T-helper 1 cell treated with Interleukin-12 subunit alpha and Interleukin-12 subunit beta and Interleukin-4 antibody, amounts not matched to agents 30 μg/mL and 1 μg/mL, for 36 hours (primary cell): ENCODE results near the gene USP48.
A peak's percentile ranks its signal among the peaks of the same experiment; 100 is the strongest.

Experiments
- H3K27ac Mint-ChIP-seq: one replicate; pipeline ENCODE4 v1.8.0; 2021; ENCODE audit warnings: mild to moderate bottlenecking, mixed read lengths
- H3K27me3 Mint-ChIP-seq: one replicate; pipeline ENCODE4 v1.8.0; 2021; ENCODE audit warnings: low read depth, mixed read lengths
- H3K36me3 Mint-ChIP-seq: one replicate; pipeline ENCODE4 v1.8.0; 2021; ENCODE audit warnings: low read depth, mixed read lengths
- H3K4me1 Mint-ChIP-seq: one replicate; pipeline ENCODE4 v1.8.0; 2021; ENCODE audit warnings: low read depth, mixed read lengths
- H3K4me3 Mint-ChIP-seq: one replicate; pipeline ENCODE4 v1.8.0; 2021; ENCODE audit warnings: mild to moderate bottlenecking, moderate library complexity, mixed read lengths
- H3K9me3 Mint-ChIP-seq: one replicate; pipeline ENCODE4 v1.8.0; 2021; ENCODE audit warnings: mixed read lengths

USP48 gene

GRCh38 chr1:21670059-21670881 is 112.7 kb downstream of the USP48 start:
- Mint-ChIP-seq H3K4me1 (no peaks in the 10 kb centered on the region), H3K4me3 (no peak overlapping the region), H3K9me3 (no peaks in the 10 kb centered on the region), H3K27ac (no peak overlapping the region), H3K27me3 (peaks cover 36% of the 10 kb centered on the region), H3K36me3 (no peaks in the 10 kb centered on the region)

- Mint-ChIP-seq H3K4me1 (no peaks in the 10 kb centered on the region), H3K9me3 (no peaks in the 10 kb centered on the region), H3K27ac (no peak within 1 kb of the TSS), H3K27me3 (peaks cover 36% of the 10 kb centered on the region), H3K4me3 (peak within 1 kb of the TSS; percentile 48), H3K36me3 (no peaks in the 10 kb centered on the region)
Measured at GRCh38 chr1:21669258-21670058, 113.5 kb downstream of the USP48 start, which contains the start of gene RAP1GAP. Gene RAP1GAP (minus strand): TSS chr1:21669357. CDS start chr1:21620032, 49,325 bp downstream.

- Mint-ChIP-seq H3K9me3 (no peaks in the 10 kb centered on the region), H3K4me1 (no peaks in the 10 kb centered on the region), H3K27ac (no peak overlapping the region), H3K36me3 (no peaks in the 10 kb centered on the region), H3K4me3 (no peak overlapping the region), H3K27me3 (peaks cover 36% of the 10 kb centered on the region)
Measured at GRCh38 chr1:21668951-21669257, 114.0 kb downstream of the USP48 start.

GRCh38 chr1:21668232-21668950 is 114.6 kb downstream of the USP48 start:
- Mint-ChIP-seq H3K36me3 (no peaks in the 10 kb centered on the region), H3K4me3 (no peak overlapping the region), H3K27ac (no peak overlapping the region), H3K4me1 (no peaks in the 10 kb centered on the region), H3K9me3 (no peaks in the 10 kb centered on the region), H3K27me3 (peaks cover 36% of the 10 kb centered on the region)

GRCh38 chr1:21667348-21668231 is 115.4 kb downstream of the USP48 start:
- H3K27me3 Mint-ChIP-seq: peaks cover 36% of the 10 kb centered on the region
- no peak overlapping the region for H3K4me3 Mint-ChIP-seq
- H3K9me3 Mint-ChIP-seq: no peaks in the 10 kb centered on the region
- H3K4me1 Mint-ChIP-seq: no peaks in the 10 kb centered on the region
- H3K27ac Mint-ChIP-seq: no peak overlapping the region
- H3K36me3 Mint-ChIP-seq: no peaks in the 10 kb centered on the region

- Mint-ChIP-seq H3K4me1 (no peaks in the 10 kb centered on the region), H3K9me3 (no peaks in the 10 kb centered on the region), H3K27me3 (peaks cover 29% of the 10 kb centered on the region), H3K27ac (no peak overlapping the region), H3K36me3 (no peaks in the 10 kb centered on the region), H3K4me3 (no peak overlapping the region)
Measured at GRCh38 chr1:21666576-21667320, 116.2 kb downstream of the USP48 start.

- Mint-ChIP-seq H3K27ac (no peak overlapping the region), H3K4me1 (no peaks in the 10 kb centered on the region), H3K9me3 (no peaks in the 10 kb centered on the region), H3K36me3 (no peaks in the 10 kb centered on the region), H3K4me3 (no peak overlapping the region), H3K27me3 (peaks cover 26% of the 10 kb centered on the region)
Measured at GRCh38 chr1:21665711-21666575, 117.0 kb downstream of the USP48 start.

- H3K27ac Mint-ChIP-seq: no peak overlapping the region
- no peak overlapping the region for H3K4me3 Mint-ChIP-seq
- H3K9me3 Mint-ChIP-seq: no peaks in the 10 kb centered on the region
- H3K36me3 Mint-ChIP-seq: no peaks in the 10 kb centered on the region
- H3K4me1 Mint-ChIP-seq: no peaks in the 10 kb centered on the region
- H3K27me3 Mint-ChIP-seq: peaks cover 24% of the 10 kb centered on the region
Measured at GRCh38 chr1:21664806-21665588, 118.0 kb downstream of the USP48 start.

GRCh38 chr1:21663951-21664805 is 118.8 kb downstream of the USP48 start:
- Mint-ChIP-seq H3K4me1 (peaks cover 1% of the 10 kb centered on the region), H3K36me3 (no peaks in the 10 kb centered on the region), H3K4me3 (no peak overlapping the region), H3K27me3 (peaks cover 30% of the 10 kb centered on the region), H3K9me3 (no peaks in the 10 kb centered on the region), H3K27ac (no peak overlapping the region)

GRCh38 chr1:21663248-21663950 is 119.5 kb downstream of the USP48 start:
- H3K36me3 Mint-ChIP-seq: no peaks in the 10 kb centered on the region
- no peak overlapping the region for H3K27ac Mint-ChIP-seq
- no peaks in the 10 kb centered on the region for H3K9me3 Mint-ChIP-seq
- H3K4me1 Mint-ChIP-seq: peaks cover 1% of the 10 kb centered on the region
- H3K4me3 Mint-ChIP-seq: no peak overlapping the region
- peaks cover 30% of the 10 kb centered on the region for H3K27me3 Mint-ChIP-seq
